Gastroesophageal sphincter (tissue), 3 donors: Measurements from ENCODE around the gene SLC24A3.

ENCODE experiments used
- POLR2A ChIP-seq, 2 donors: fragments of 450-650 bp; IDR thresholded peaks; one replicate each; pipeline ENCODE4 v1.6.1; 2017; ENCODE audit warnings: antibody characterized with exemption in 2 of 2, mild to moderate bottlenecking in 2 of 2, moderate library complexity in 1 of 2
- POLR2AphosphoS5 ChIP-seq: sonication (generic); formaldehyde crosslinking; IDR thresholded peaks from one replicate; pipeline ENCODE4 v1.6.1; 2017; ENCODE audit warnings: antibody characterized with exemption
- TF ChIP-seq, protein P1 (sequence below), 4 experiments: fragments of 200-600 bp in 2 of 4; fragments of 450-650 bp in 2 of 4; sonication (generic) in 1 of 4; IDR thresholded peaks; one replicate each; pipeline ENCODE4 v1.5.1; 2017 to 2019; ENCODE audit warnings: antibody characterized with exemption in 4 of 4, mild to moderate bottlenecking in 2 of 4, moderate library complexity in 2 of 4

DNA sequence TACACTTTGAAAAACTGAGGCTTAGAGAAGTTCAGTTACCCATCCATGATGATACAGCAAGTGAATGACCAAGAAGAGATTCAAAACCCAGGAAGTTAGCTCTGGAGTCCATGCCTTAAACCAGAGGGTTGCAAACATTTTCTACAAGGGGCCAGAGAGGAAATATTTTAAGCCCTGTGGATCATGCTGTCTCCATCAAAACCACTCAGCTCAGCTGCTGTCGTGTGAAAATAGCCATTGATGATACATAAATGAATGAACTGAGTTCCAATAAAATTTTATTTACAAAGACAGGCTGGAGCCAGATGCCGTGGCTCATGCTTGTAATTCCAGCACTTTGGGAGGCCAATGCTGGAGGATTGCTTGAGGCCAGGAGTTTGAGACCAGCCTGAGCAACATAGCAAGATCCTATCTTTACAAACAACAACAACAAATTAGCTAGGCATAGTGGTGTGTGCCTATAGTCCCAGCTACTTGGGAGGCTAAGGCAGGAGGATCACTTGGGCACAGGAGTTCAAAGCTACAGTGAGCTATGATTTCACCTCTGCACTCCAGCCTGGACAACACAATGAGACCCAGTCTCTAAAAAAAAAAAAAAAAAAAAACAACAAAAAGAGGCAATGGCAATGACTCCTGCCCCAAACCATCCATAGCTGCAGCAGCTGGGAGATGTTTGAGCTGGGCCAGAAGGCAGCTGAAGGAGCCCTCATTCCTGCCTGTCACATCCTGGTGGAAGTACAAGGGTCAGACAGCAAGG lies 501.6 kb downstream of the SLC24A3 start:
- TF ChIP-seq, protein P1, sequence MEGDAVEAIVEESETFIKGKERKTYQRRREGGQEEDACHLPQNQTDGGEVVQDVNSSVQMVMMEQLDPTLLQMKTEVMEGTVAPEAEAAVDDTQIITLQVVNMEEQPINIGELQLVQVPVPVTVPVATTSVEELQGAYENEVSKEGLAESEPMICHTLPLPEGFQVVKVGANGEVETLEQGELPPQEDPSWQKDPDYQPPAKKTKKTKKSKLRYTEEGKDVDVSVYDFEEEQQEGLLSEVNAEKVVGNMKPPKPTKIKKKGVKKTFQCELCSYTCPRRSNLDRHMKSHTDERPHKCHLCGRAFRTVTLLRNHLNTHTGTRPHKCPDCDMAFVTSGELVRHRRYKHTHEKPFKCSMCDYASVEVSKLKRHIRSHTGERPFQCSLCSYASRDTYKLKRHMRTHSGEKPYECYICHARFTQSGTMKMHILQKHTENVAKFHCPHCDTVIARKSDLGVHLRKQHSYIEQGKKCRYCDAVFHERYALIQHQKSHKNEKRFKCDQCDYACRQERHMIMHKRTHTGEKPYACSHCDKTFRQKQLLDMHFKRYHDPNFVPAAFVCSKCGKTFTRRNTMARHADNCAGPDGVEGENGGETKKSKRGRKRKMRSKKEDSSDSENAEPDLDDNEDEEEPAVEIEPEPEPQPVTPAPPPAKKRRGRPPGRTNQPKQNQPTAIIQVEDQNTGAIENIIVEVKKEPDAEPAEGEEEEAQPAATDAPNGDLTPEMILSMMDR (IDR thresholded peaks at IDR 0.05), result no peak
- no peak for TF ChIP-seq POLR2A (IDR thresholded peaks at IDR 0.05)
- TF ChIP-seq POLR2AphosphoS5, result no peak
